ENCODE measurements around the gene SAMD8.

GRCh38 chr10:75110006-75110632 is 1.3 kb upstream of the SAMD8 start:
- TF ChIP-seq, protein P1, sequence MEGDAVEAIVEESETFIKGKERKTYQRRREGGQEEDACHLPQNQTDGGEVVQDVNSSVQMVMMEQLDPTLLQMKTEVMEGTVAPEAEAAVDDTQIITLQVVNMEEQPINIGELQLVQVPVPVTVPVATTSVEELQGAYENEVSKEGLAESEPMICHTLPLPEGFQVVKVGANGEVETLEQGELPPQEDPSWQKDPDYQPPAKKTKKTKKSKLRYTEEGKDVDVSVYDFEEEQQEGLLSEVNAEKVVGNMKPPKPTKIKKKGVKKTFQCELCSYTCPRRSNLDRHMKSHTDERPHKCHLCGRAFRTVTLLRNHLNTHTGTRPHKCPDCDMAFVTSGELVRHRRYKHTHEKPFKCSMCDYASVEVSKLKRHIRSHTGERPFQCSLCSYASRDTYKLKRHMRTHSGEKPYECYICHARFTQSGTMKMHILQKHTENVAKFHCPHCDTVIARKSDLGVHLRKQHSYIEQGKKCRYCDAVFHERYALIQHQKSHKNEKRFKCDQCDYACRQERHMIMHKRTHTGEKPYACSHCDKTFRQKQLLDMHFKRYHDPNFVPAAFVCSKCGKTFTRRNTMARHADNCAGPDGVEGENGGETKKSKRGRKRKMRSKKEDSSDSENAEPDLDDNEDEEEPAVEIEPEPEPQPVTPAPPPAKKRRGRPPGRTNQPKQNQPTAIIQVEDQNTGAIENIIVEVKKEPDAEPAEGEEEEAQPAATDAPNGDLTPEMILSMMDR (conservative IDR thresholded peaks at IDR 0.05 in 1 of 2, IDR thresholded peaks at IDR 0.05 in 1 of 2; ENCODE audit: extremely low read depth in 1 of 2, insufficient read depth in 1 of 2, low read depth in 1 of 2, low read length in 2 of 2): no peak
- TF ChIP-seq EZH2 (IDR thresholded peaks at IDR 0.05; ENCODE audit: borderline replicate concordance, low read length): no peak

Measured in mammary epithelial cell (primary cell).